Colonic mucosa (tissue), 4 donors: ENCODE results near the gene ADGRF3. TPM values are rescaled to one million over a fixed set of nuclear protein-coding genes. Genes with fewer than 3 reads are reported as not detected.
A peak's percentile ranks its signal among the peaks of the same experiment; 100 is the strongest.

Source experiments
- DNase-seq: peaks from one replicate; pipeline ENCODE4 v3.0.0-alpha.2; 2020
- H3K27ac ChIP-seq: fragments of 200-600 bp; one replicate; pipeline ENCODE4 v1.8.0; 2021
- H3K27me3 ChIP-seq: fragments of 200-600 bp; one replicate; pipeline ENCODE4 v1.8.0; 2021
- H3K36me3 ChIP-seq: fragments of 200-600 bp; one replicate; pipeline ENCODE4 v1.8.0; 2021
- H3K4me1 ChIP-seq: fragments of 200-600 bp; one replicate; pipeline ENCODE4 v1.8.0; 2021; ENCODE audit warnings: mild to moderate bottlenecking
- H3K4me3 ChIP-seq: fragments of 200-600 bp; one replicate; pipeline ENCODE4 v1.8.0; 2021
- H3K9ac ChIP-seq, 2 donors: one replicate each; pipeline ENCODE4 v1.7.0; 2013; ENCODE audit warnings: control low read depth in 2 of 2, low read depth in 2 of 2, low read length in 2 of 2
- H3K9me3 ChIP-seq: fragments of 200-600 bp; one replicate; pipeline ENCODE4 v1.8.0; 2021
- intact Hi-C: fragments of 100-400 bp; cut with DNase I; formaldehyde crosslinking; loops from one replicate; pipeline ENCODE4 v1.14.1; 2022
- total RNA-seq, 2 donors: library from RNA; stranded (reverse); fragmentation: NEBNext Ultra II Directional in 1 of 2; extraction: Animal tissue kit (Norgen Biotek cat#: 25700) in 1 of 2; gene quantifications; one replicate each; pipeline ENCODE4 v1.2.1, GENCODE V29; 2021
- TF ChIP-seq, protein P1 (sequence below): fragments of 200-600 bp; IDR thresholded peaks from one replicate; pipeline ENCODE4 v1.8.0; 2022; ENCODE audit warnings: antibody characterized with exemption, mild to moderate bottlenecking
- donor health status: healthy.
- donor health status: DM: no; HTN: no; CAD: no.
- donor health status: DM: no; HTN: no; CAD: no.

The ADGRF3 gene
- total RNA-seq, 2 donors from 2014 or later, result 0.16 to 0.20 TPM

DNA sequence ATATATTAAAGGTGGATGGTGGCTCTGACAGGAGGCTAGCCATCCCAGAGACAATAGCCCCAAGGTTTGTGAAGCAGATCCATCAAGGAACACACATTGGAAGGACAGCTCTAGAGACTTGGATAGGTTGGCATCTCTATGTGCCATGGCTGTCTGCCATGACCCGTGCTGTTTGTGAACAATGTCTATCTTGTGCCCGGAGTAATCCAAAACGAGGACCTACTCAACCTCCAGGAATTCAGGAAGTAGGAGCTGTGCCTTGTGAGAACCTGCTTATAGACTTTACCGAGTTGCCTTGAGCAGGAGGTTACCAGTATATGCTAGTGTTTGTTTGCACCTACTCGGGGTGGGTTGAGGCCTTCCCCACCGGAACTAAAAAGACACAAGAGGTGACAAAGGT lies 43.7 kb downstream of the ADGRF3 start:
- Histone ChIP-seq H3K4me1 (no peaks in the 10 kb centered on the region), H3K36me3 (no peaks in the 10 kb centered on the region), H3K4me3 (no peak overlapping the region), H3K9ac (no peak overlapping the region), H3K9me3 (no peaks in the 10 kb centered on the region), H3K27ac (no peak overlapping the region), H3K27me3 (no peaks in the 10 kb centered on the region)
- DNase-seq, result no peak
- TF ChIP-seq, protein P1, sequence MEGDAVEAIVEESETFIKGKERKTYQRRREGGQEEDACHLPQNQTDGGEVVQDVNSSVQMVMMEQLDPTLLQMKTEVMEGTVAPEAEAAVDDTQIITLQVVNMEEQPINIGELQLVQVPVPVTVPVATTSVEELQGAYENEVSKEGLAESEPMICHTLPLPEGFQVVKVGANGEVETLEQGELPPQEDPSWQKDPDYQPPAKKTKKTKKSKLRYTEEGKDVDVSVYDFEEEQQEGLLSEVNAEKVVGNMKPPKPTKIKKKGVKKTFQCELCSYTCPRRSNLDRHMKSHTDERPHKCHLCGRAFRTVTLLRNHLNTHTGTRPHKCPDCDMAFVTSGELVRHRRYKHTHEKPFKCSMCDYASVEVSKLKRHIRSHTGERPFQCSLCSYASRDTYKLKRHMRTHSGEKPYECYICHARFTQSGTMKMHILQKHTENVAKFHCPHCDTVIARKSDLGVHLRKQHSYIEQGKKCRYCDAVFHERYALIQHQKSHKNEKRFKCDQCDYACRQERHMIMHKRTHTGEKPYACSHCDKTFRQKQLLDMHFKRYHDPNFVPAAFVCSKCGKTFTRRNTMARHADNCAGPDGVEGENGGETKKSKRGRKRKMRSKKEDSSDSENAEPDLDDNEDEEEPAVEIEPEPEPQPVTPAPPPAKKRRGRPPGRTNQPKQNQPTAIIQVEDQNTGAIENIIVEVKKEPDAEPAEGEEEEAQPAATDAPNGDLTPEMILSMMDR, result no peak
- intact Hi-C loops, result no loop called here

DNA sequence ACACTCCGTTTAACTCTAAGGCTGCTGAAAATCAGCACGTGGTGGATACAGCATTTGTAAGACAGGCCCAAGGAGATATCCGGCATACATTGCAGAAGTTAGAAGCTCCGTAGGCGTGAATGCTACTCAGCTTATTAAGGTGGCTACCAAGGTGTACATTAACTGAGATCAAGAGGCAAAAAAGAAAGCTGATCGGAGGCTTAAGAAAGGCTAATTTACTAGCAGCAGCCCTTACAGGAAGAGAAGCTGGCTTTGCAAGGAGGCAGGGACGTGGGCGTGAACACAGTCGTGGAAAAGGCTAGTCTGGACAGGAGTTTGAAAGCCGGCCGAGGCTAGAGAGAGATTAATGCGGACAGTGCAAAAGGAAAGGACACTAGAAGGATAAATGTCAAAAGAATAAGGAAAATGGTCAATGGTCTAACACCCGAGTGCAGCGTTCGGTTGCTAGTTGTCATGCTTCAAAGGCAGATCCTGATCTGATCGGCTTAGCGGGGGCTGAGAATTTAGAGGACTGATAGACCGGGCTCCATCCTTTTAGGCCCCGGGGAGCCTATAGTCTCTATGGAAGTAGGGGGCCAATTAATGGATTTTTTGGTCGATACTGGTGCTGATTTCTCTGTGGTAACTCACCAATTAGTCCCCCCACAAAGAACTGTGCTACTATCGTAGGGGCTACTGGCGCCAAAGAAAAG lies 46.2 kb downstream of the ADGRF3 start:
- H3K36me3 ChIP-seq, result no peaks in the 10 kb centered on the region
- H3K9me3 ChIP-seq, result no peaks in the 10 kb centered on the region
- H3K9ac ChIP-seq, result peak overlapping the region in 1 of 2 donors; percentile 26
- H3K27ac ChIP-seq, result peak overlapping the region; percentile 75
- DNase-seq, result peak; percentile 59
- TF ChIP-seq, protein P1, result no peak
- intact Hi-C loops, result no loop called here
- no peaks in the 10 kb centered on the region for H3K27me3 ChIP-seq
- H3K4me3 ChIP-seq, result peak overlapping the region; percentile 43
- H3K4me1 ChIP-seq, result no peaks in the 10 kb centered on the region

DNA sequence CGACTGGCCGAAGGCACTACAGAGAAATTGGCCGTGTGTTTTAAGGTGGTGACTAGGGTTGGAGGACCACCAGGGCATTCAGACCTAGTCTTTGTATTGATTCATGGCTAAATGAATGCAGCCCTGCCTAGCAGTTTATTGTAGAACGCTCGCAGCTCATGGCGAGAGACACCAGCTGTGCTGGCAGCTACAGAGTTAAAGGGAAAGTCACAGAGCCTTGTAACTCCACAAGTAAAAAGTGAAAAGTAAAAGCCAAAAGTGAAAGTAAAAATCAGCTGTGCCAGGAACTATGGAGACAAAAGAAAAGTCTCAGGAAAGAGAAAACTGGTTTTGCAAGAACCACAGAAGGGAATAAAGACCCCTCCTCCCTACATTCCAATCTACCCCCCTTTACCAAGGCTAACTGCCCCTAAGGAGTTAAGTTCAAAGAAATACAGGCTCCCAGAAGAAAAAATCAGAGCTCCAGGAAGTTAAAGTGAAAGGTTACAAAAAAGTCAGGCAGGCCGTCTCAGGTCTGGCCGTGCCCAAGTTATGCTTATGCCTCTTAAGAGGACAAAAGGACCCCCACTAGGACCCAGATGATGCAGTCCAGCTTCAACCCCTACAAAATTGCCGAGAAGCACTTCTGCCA lies 47.0 kb downstream of the ADGRF3 start:
- no peaks in the 10 kb centered on the region for H3K4me1 ChIP-seq
- no peaks in the 10 kb centered on the region for H3K36me3 ChIP-seq
- intact Hi-C loops, result no loop called here
- H3K27ac ChIP-seq, result peak overlapping the region; percentile 75
- H3K9me3 ChIP-seq, result no peaks in the 10 kb centered on the region
- H3K9ac ChIP-seq, result peak overlapping the region; percentile 64 to 68
- TF ChIP-seq, protein P1, result no peak
- DNase-seq, result peak; percentile 46
- peak overlapping the region; percentile 43 for H3K4me3 ChIP-seq
- H3K27me3 ChIP-seq, result no peaks in the 10 kb centered on the region

DNA sequence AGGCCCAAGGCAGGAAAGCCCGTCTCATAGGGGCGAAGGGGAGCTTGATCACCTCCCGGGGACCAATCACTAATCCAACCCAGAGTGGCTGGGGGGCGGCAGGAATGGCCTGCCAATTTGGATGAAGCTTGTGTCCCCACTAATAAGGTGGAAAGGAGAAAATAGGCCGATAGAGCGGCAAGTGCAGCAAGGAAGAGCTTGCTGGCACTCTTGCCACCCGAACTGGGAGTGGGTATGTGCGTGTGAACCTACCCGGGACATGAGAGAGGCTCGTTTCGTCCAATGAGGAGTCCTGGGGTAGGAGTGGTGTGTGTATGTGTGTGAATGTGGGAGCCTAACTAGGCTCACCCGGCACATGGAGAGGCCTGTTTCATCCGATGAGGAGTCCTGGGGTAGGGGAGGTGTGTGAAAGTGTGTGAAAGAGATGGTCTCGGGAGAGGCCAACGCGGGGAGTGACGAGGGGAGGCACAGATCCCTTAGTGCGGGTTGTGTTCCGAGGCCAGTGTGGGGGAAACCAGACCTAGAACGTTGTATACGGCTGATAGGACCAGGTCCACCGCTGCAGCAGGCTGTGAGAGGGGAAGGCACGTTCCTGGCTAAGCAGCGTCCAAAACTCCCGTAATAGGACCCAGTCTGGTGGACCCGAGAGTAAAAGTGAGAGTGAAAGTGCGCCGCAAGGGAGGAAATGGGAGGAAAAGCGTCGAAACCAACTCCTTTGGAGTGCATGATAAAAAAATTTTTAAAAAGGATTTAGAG lies 47.8 kb downstream of the ADGRF3 start:
- Histone ChIP-seq H3K36me3 (no peaks in the 10 kb centered on the region), H3K4me1 (no peaks in the 10 kb centered on the region), H3K27ac (peak overlapping the region; percentile 75), H3K9me3 (no peaks in the 10 kb centered on the region), H3K9ac (peak overlapping the region; percentile 38 to 68), H3K27me3 (no peaks in the 10 kb centered on the region), H3K4me3 (peak overlapping the region; percentile 43)
- DNase-seq, result peak; percentile 40
- TF ChIP-seq, protein P1, result no peak
- intact Hi-C loops, result no loop called here

DNA sequence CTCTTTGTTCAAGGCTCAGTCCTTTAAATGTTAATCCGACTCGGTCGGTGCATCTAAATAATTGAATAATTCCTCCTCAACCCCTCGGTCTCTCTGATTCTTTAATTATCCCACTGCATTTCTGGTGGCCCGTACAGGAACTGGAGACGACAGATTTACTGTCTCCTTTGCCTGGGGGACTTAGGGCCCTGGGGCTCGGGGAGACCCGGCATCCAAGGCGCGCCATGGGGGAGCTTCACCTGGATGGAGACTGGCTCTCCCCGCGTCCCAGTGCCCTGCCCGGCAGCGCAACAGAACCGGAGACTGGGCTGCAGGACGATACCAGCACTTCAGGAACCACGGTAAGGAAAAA lies 48.3 kb downstream of the ADGRF3 start:
- no peaks in the 10 kb centered on the region for H3K27me3 ChIP-seq
- intact Hi-C loops, result no loop called here
- H3K27ac ChIP-seq, result no peak overlapping the region
- H3K9me3 ChIP-seq, result no peaks in the 10 kb centered on the region
- H3K4me1 ChIP-seq, result no peaks in the 10 kb centered on the region
- H3K9ac ChIP-seq, result peak overlapping the region; percentile 38 to 68
- H3K36me3 ChIP-seq, result no peaks in the 10 kb centered on the region
- peak overlapping the region; percentile 43 for H3K4me3 ChIP-seq
- TF ChIP-seq, protein P1, result no peak
- no peak for DNase-seq
